HepG2 (cell line): ENCODE results near the gene KIF13A. TPM values are rescaled to one million over a fixed set of nuclear protein-coding genes. Genes with fewer than 3 reads are reported as not detected.

Experiments
- ARID2 ChIP-seq: sonication (generic); formaldehyde crosslinking; IDR thresholded peaks from 2 replicates; pipeline ENCODE4 v1.8.1; 2022; ENCODE audit warnings: mild to moderate bottlenecking, missing genetic modification reagents, borderline replicate concordance
- KDM3A ChIP-seq: IDR thresholded peaks from 2 replicates; pipeline ENCODE4 v1.6.1; 2018; ENCODE audit warnings: low read depth, missing compliant biosample characterization
- MAFG ChIP-seq: sonication (generic); formaldehyde crosslinking; IDR thresholded peaks from 2 replicates; pipeline ENCODE4 v1.5.1; 2020; ENCODE audit warnings: mild to moderate bottlenecking, missing genetic modification reagents
- MED1 ChIP-seq: sonication (generic); formaldehyde crosslinking; IDR thresholded peaks from 2 replicates; pipeline ENCODE4 v1.4.0; 2020; ENCODE audit warnings: missing genetic modification reagents
- NFE2L1 ChIP-seq: sonication (generic); formaldehyde crosslinking; IDR thresholded peaks from 2 replicates; pipeline ENCODE4 v1.4.0; 2020; ENCODE audit warnings: missing genetic modification reagents, mild to moderate bottlenecking, borderline replicate concordance
- NPAS2 ChIP-seq: sonication (generic); formaldehyde crosslinking; IDR thresholded peaks from 2 replicates; pipeline ENCODE4 v1.8.0; 2022; ENCODE audit warnings: mild to moderate bottlenecking, missing genetic modification reagents, borderline replicate concordance
- PHF20 ChIP-seq: sonication (generic); formaldehyde crosslinking; IDR thresholded peaks from 2 replicates; pipeline ENCODE4 v1.5.0; 2020; ENCODE audit warnings: mild to moderate bottlenecking, missing genetic modification reagents
- RBM39 ChIP-seq: fragments of 200-400 bp; formaldehyde crosslinking; IDR thresholded peaks from one replicate; pipeline ENCODE4 v1.6.1; 2018; ENCODE audit warnings: antibody characterized with exemption, mild to moderate bottlenecking, low read depth, low read length; ENCODE audit not compliant: poor library complexity, severe bottlenecking
- SALL2 ChIP-seq: sonication (generic); formaldehyde crosslinking; IDR thresholded peaks from 2 replicates; pipeline ENCODE4 v1.8.1; 2023; ENCODE audit warnings: mild to moderate bottlenecking, missing genetic modification reagents, inconsistent platforms
- SOX5 ChIP-seq: IDR thresholded peaks from 2 replicates; pipeline ENCODE4 v1.6.1; 2016; ENCODE audit warnings: borderline replicate concordance
- SOX6 ChIP-seq, 2 experiments: fragments of 450-650 bp in 1 of 2; sonication (generic) in 1 of 2; formaldehyde crosslinking in 1 of 2; IDR thresholded peaks; 2 replicates each; pipeline versions ENCODE4 v1.4.0 to v1.6.1; 2017 to 2020; ENCODE audit warnings: antibody characterized with exemption in 1 of 2, mild to moderate bottlenecking in 1 of 2, missing genetic modification reagents in 1 of 2
- XRCC5 ChIP-seq: fragments of 200-400 bp; formaldehyde crosslinking; optimal IDR thresholded peaks from 2 replicates; pipeline ENCODE3; 2017; ENCODE audit warnings: mild to moderate bottlenecking, low read length
- YY1 ChIP-seq: IDR thresholded peaks from 2 replicates; pipeline ENCODE4 v1.6.1; 2011; ENCODE audit warnings: low read length, low read depth, moderate library complexity, mild to moderate bottlenecking; ENCODE audit not compliant: insufficient read depth, insufficient replicate concordance
- ZKSCAN8 ChIP-seq: IDR thresholded peaks from 2 replicates; pipeline ENCODE4 v1.6.1; 2016; ENCODE audit warnings: borderline replicate concordance, missing genetic modification reagents, missing compliant biosample characterization
- ZNF616 ChIP-seq: sonication (generic); formaldehyde crosslinking; IDR thresholded peaks from 2 replicates; pipeline ENCODE4 v1.5.0; 2020; ENCODE audit warnings: low read depth, mild to moderate bottlenecking, missing genetic modification reagents
- ZNF703 ChIP-seq: sonication (generic); formaldehyde crosslinking; IDR thresholded peaks from 2 replicates; pipeline ENCODE4 v1.5.1; 2020; ENCODE audit warnings: missing genetic modification reagents, mild to moderate bottlenecking, moderate library complexity, borderline replicate concordance
- ZNF746 ChIP-seq: sonication (generic); formaldehyde crosslinking; IDR thresholded peaks from 2 replicates; pipeline ENCODE4 v1.8.0; 2022; ENCODE audit warnings: mild to moderate bottlenecking, missing genetic modification reagents
- ZNF883 ChIP-seq: sonication (generic); formaldehyde crosslinking; IDR thresholded peaks from 2 replicates; pipeline ENCODE4 v1.5.1; 2020; ENCODE audit warnings: mild to moderate bottlenecking, missing genetic modification reagents; ENCODE audit errors: not compliant biosample characterization
- polyA plus RNA-seq, 8 experiments: library from polyadenylated mRNA; depleted of rRNA in 3 of 8; stranded (reverse) in 7 of 8; unstranded in 1 of 8; fragments of >200 nt; fragmentation: Illumina TruSeq in 4 of 8; extraction: Trizol in 4 of 8; gene quantifications; 2 replicates each; pipeline versions ENCODE4 v1.2.1 to v1.2.3, GENCODE V29; 2011 to 2016; ENCODE audit warnings: low read depth in 4 of 8, missing spikeins in 1 of 8, mixed read lengths in 1 of 8; ENCODE audit not compliant: insufficient read depth in 1 of 8
- total RNA-seq, 5 experiments: library from RNA; depleted of rRNA; stranded (reverse); fragments of >200 nt; fragmentation: Illumina TruSeq; extraction: Trizol; gene quantifications; 2 replicates each; pipeline ENCODE4 v1.2.3, GENCODE V29; 2016; ENCODE audit warnings: low read depth in 1 of 5
- TF ChIP-seq, protein P1 (sequence below): sonication (generic); formaldehyde crosslinking; IDR thresholded peaks from 2 replicates; pipeline ENCODE4 v1.4.0; 2020; ENCODE audit warnings: missing genetic modification reagents
- TF ChIP-seq, protein P2 (sequence below): sonication (generic); formaldehyde crosslinking; IDR thresholded peaks from 2 replicates; pipeline ENCODE4 v1.4.0; 2020; ENCODE audit warnings: missing genetic modification reagents
- TF ChIP-seq, protein P3 (sequence below): IDR thresholded peaks from 2 replicates; pipeline ENCODE4 v1.6.1; 2016; ENCODE audit warnings: low read depth, borderline replicate concordance
- TF ChIP-seq, protein P4 (sequence below): IDR thresholded peaks from 2 replicates; pipeline ENCODE4 v1.6.1; 2018; ENCODE audit warnings: missing genetic modification reagents, mild to moderate bottlenecking, missing compliant biosample characterization

Gene KIF13A
- total and polyA plus RNA-seq, 2 of the 13 experiments (the other 11 are each of a cell fraction or from before 2014, with no cell fraction given): 21.1 to 37.2 TPM

DNA sequence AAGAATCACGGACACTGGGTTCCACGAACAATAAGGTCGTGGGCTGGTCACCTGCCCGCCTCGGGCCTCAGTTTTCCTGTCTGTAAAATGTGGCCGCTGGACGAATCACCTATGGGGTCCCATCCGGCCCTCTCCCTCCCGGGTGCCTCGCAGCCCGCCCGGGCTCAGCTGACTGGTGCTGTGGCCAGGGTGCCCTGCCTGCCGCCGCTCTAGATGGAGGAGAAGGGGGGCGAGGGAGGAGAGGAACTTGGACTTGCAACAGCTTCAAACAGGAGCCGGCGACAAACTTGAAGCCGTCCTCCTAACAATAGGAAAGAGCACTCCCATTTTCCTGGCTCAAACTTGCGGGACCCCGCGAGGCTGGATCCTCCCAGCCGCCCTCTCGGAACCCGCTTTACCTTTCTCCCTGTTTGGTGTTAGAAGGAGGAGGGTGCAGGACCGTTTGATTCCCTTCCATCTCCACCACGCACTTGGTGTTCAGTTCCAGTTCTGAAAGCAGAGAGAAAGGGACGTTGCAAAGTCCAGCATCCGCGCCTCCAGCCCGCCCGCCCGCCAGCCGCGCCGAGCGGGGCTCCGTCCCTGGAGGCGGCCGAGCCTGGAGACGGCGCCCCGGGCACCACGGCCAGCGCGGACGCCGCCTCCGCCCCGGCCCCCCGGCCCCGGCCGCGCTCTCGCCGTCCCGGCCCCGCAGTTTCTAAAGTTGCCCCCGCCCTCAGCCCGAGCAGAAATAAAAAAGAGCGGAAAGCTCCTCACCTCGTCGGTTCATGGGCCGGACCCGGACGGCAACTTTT lies 584 bp downstream of the KIF13A start (continued):
- TF ChIP-seq ZNF703 (CRISPR knock-in tag) (no peak), NPAS2 (CRISPR knock-in tag) (no peak), XRCC5 (peak; percentile 76), MED1 (CRISPR knock-in tag) (peak; percentile 40; the same call in 1 of the 2 replicates), YY1 (peak; percentile 54), ARID2 (CRISPR knock-in tag) (peak; percentile 56; the same call in 1 of the 2 replicates), SALL2 (CRISPR knock-in tag) (0 out of 2 replicates have a peak, but pooled peaks have one; percentile 48), ZNF746 (peak; percentile 58; the same call in 1 of the 2 replicates), ZKSCAN8 (CRISPR knock-in tag) (no peak), SOX6 (IDR thresholded peaks at IDR 0.05) (no peak), SOX6 (CRISPR knock-in tag; IDR thresholded peaks at IDR 0.05) (peak; percentile 87), SOX5 (CRISPR knock-in tag) (peak; percentile 70; the same call in 1 of the 2 replicates), MAFG (CRISPR knock-in tag) (no peak), NFE2L1 (no peak), ZNF883 (no peak), PHF20 (CRISPR knock-in tag) (no peak; the same call in 1 of the 2 replicates), RBM39 (peak; percentile 73), KDM3A (CRISPR knock-in tag) (peak; percentile 58; the same call in 1 of the 2 replicates), ZNF616 (CRISPR knock-in tag) (no peak)
- TF ChIP-seq, protein P1, sequence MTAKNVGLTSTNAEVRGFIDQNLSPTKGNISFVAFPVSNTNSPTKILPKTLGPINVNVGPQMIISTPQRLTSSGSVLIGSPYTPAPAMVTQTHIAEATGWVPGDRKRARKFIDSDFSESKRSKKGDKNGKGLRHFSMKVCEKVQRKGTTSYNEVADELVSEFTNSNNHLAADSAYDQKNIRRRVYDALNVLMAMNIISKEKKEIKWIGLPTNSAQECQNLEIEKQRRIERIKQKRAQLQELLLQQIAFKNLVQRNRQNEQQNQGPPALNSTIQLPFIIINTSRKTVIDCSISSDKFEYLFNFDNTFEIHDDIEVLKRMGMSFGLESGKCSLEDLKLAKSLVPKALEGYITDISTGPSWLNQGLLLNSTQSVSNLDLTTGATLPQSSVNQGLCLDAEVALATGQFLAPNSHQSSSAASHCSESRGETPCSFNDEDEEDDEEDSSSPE: peak; percentile 43; the same call in 1 of the 2 replicates
- TF ChIP-seq, protein P2, sequence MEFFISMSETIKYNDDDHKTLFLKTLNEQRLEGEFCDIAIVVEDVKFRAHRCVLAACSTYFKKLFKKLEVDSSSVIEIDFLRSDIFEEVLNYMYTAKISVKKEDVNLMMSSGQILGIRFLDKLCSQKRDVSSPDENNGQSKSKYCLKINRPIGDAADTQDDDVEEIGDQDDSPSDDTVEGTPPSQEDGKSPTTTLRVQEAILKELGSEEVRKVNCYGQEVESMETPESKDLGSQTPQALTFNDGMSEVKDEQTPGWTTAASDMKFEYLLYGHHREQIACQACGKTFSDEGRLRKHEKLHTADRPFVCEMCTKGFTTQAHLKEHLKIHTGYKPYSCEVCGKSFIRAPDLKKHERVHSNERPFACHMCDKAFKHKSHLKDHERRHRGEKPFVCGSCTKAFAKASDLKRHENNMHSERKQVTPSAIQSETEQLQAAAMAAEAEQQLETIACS (CRISPR knock-in tag): peak; percentile 50; the same call in 1 of the 2 replicates
- TF ChIP-seq, protein P3, sequence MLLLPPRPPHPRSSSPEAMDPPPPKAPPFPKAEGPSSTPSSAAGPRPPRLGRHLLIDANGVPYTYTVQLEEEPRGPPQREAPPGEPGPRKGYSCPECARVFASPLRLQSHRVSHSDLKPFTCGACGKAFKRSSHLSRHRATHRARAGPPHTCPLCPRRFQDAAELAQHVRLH: peak; percentile 65; the same call in 1 of the 2 replicates
- TF ChIP-seq, protein P4, sequence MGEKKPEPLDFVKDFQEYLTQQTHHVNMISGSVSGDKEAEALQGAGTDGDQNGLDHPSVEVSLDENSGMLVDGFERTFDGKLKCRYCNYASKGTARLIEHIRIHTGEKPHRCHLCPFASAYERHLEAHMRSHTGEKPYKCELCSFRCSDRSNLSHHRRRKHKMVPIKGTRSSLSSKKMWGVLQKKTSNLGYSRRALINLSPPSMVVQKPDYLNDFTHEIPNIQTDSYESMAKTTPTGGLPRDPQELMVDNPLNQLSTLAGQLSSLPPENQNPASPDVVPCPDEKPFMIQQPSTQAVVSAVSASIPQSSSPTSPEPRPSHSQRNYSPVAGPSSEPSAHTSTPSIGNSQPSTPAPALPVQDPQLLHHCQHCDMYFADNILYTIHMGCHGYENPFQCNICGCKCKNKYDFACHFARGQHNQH (CRISPR knock-in tag): 0 out of 2 replicates have a peak, but pooled peaks have one; percentile 17
